Vagina (tissue), 2 donors: ENCODE results near the gene UBASH3B. TPM values are rescaled to one million over a fixed set of nuclear protein-coding genes. Genes with fewer than 3 reads are reported as not detected.

Source experiments
- DNase-seq, 2 donors: peaks; one replicate each; pipeline ENCODE4 v3.0.0-alpha.2; 2017; ENCODE audit errors: extremely low spot score in 2 of 2
- H3K27ac ChIP-seq: fragments of 200-600 bp; sonication (generic); one replicate; pipeline ENCODE4 v1.5.1; 2019
- H3K27me3 ChIP-seq: fragments of 200-600 bp; sonication (generic); one replicate; pipeline ENCODE4 v1.5.1; 2019
- H3K36me3 ChIP-seq, 2 donors: fragments of 200-600 bp; sonication (generic); one replicate each; pipeline ENCODE4 v1.5.1; 2017 to 2019
- H3K4me1 ChIP-seq: fragments of 200-600 bp; sonication (generic); one replicate; pipeline ENCODE4 v1.5.1; 2019
- H3K4me3 ChIP-seq, 2 donors: fragments of 200-600 bp; sonication (generic); 1 replicate in 1 of 2; 2 replicates in 1 of 2; pipeline ENCODE4 v1.5.1; 2016 to 2019
- H3K9me3 ChIP-seq: fragments of 200-600 bp; sonication (generic); one replicate; pipeline ENCODE4 v1.5.1; 2019
- CTCF ChIP-seq, 3 experiments: fragments of 450-650 bp in 2 of 3; fragments of 200-600 bp in 1 of 3; sonication (generic) in 1 of 3; IDR thresholded peaks; one replicate each; pipeline ENCODE4 v1.5.1; 2017 to 2019; ENCODE audit warnings: antibody characterized with exemption in 3 of 3, mild to moderate bottlenecking in 2 of 3, moderate library complexity in 2 of 3
- POLR2A ChIP-seq, 2 donors: fragments of 450-650 bp; IDR thresholded peaks; one replicate each; pipeline ENCODE4 v1.6.1; 2017; ENCODE audit warnings: antibody characterized with exemption in 2 of 2, mild to moderate bottlenecking in 2 of 2, moderate library complexity in 2 of 2
- POLR2AphosphoS5 ChIP-seq, 2 donors: sonication (generic); formaldehyde crosslinking; IDR thresholded peaks; one replicate each; pipeline ENCODE4 v1.9.0; 2017; ENCODE audit warnings: antibody characterized with exemption in 2 of 2, mild to moderate bottlenecking in 2 of 2, low read depth in 1 of 2; ENCODE audit not compliant: insufficient read depth in 1 of 2
- intact Hi-C: fragments of 100-400 bp; cut with DNase I; formaldehyde crosslinking; loops from one replicate; pipeline ENCODE4 v1.15.1; 2023
- total RNA-seq: library from RNA; depleted of rRNA; stranded (reverse); fragments of >200 nt; gene quantifications from one replicate; pipeline ENCODE4 v1.2.3, GENCODE V29; 2016

Gene UBASH3B
- total RNA-seq, 1 donor from 2014 or later = 2.2 TPM

- no peaks in the 10 kb centered on the region for H3K36me3 ChIP-seq
- no peak for TF ChIP-seq CTCF (IDR thresholded peaks at IDR 0.05)
- no peak for TF ChIP-seq POLR2AphosphoS5 (IDR thresholded peaks at IDR 0.05; ENCODE audit: insufficient read depth in 1 of 2, low read depth in 1 of 2)
- TF ChIP-seq POLR2A (IDR thresholded peaks at IDR 0.05) = no peak
- intact Hi-C loops = loop anchor here (10.0 kb wide), 1 partner anchor 61 kb away; no protein-coding TSS in a partner anchor
These were observed 138.0 kb downstream of the UBASH3B start for GRCh38 chr11:122793515-122793914.

GRCh38 chr11:122795307-122795706, 139.8 kb downstream of the UBASH3B start:
- DNase-seq = no peak
- Histone ChIP-seq H3K9me3 (no peaks in the 10 kb centered on the region), H3K27me3 (no peaks in the 10 kb centered on the region), H3K27ac (no peak overlapping the region), H3K36me3 (no peaks in the 10 kb centered on the region), H3K4me3 (no peak overlapping the region), H3K4me1 (peaks cover 7% of the 10 kb centered on the region)
- TF ChIP-seq POLR2AphosphoS5 (IDR thresholded peaks at IDR 0.05; ENCODE audit: insufficient read depth in 1 of 2, low read depth in 1 of 2) (no peak), CTCF (IDR thresholded peaks at IDR 0.05) (no peak), POLR2A (IDR thresholded peaks at IDR 0.05) (no peak)
- intact Hi-C loops = loop anchor here (10.0 kb wide), 1 partner anchor 59 kb away; no protein-coding TSS in a partner anchor

More at GRCh38 chr11:122793515-122793914, 138.0 kb downstream of the UBASH3B start:
- H3K4me3 ChIP-seq = no peak overlapping the region
- DNase-seq = no peak
- no peak overlapping the region for H3K27ac ChIP-seq
- H3K4me1 ChIP-seq = no peaks in the 10 kb centered on the region
- H3K9me3 ChIP-seq = no peaks in the 10 kb centered on the region
- H3K27me3 ChIP-seq = no peaks in the 10 kb centered on the region

GRCh38 chr11:122796128-122796717, 140.7 kb downstream of the UBASH3B start:
- no peak for DNase-seq
- peaks cover 7% of the 10 kb centered on the region for H3K4me1 ChIP-seq
- no peak overlapping the region for H3K27ac ChIP-seq
- H3K36me3 ChIP-seq = no peaks in the 10 kb centered on the region
- H3K4me3 ChIP-seq = no peak overlapping the region
- intact Hi-C loops = loop anchor here (10.0 kb wide), 1 partner anchor 59 kb away; no protein-coding TSS in a partner anchor
- no peaks in the 10 kb centered on the region for H3K9me3 ChIP-seq
- no peaks in the 10 kb centered on the region for H3K27me3 ChIP-seq
- no peak for TF ChIP-seq POLR2AphosphoS5 (IDR thresholded peaks at IDR 0.05; ENCODE audit: insufficient read depth in 1 of 2, low read depth in 1 of 2)
- peak; percentile 56 to 70 (median 61) for TF ChIP-seq CTCF (IDR thresholded peaks at IDR 0.05)

- Histone ChIP-seq H3K9me3 (no peaks in the 10 kb centered on the region), H3K36me3 (no peaks in the 10 kb centered on the region), H3K27ac (no peak overlapping the region), H3K4me3 (no peak overlapping the region), H3K4me1 (peaks cover 10% of the 10 kb centered on the region), H3K27me3 (no peaks in the 10 kb centered on the region)
- TF ChIP-seq POLR2AphosphoS5 (IDR thresholded peaks at IDR 0.05; ENCODE audit: insufficient read depth in 1 of 2, low read depth in 1 of 2) = no peak
- TF ChIP-seq POLR2A (IDR thresholded peaks at IDR 0.05) = no peak
- no peak for TF ChIP-seq CTCF (IDR thresholded peaks at IDR 0.05)
- no peak for DNase-seq
- intact Hi-C loops = loop anchor here (10.0 kb wide), 1 partner anchor 57 kb away; no protein-coding TSS in a partner anchor
These were observed 142.1 kb downstream of the UBASH3B start for GRCh38 chr11:122797651-122798050.

GRCh38 chr11:122799406-122800105, 144.0 kb downstream of the UBASH3B start:
- DNase-seq = no peak
- H3K36me3 ChIP-seq = no peaks in the 10 kb centered on the region
- intact Hi-C loops = loop anchor here (10.0 kb wide), 1 partner anchor 55 kb away; no protein-coding TSS in a partner anchor
- no peak overlapping the region for H3K4me3 ChIP-seq
- peaks cover 22% of the 10 kb centered on the region for H3K4me1 ChIP-seq
- H3K9me3 ChIP-seq = no peaks in the 10 kb centered on the region
- H3K27me3 ChIP-seq = no peaks in the 10 kb centered on the region
- TF ChIP-seq CTCF (IDR thresholded peaks at IDR 0.05) (no peak), POLR2A (IDR thresholded peaks at IDR 0.05) (no peak), POLR2AphosphoS5 (IDR thresholded peaks at IDR 0.05; ENCODE audit: insufficient read depth in 1 of 2, low read depth in 1 of 2) (no peak)
- H3K27ac ChIP-seq = peak overlapping the region; percentile 55
